KOPT-K1 (cell line): ENCODE results near the gene AFP.

Source experiments
- H3K27ac ChIP-seq: fragments of 200-600 bp; sonication (generic); 2 replicates; pipeline ENCODE4 v1.5.1; 2016; ENCODE audit warnings: antibody characterized with exemption, mild to moderate bottlenecking, low read depth, low read length; ENCODE audit not compliant: poor library complexity, severe bottlenecking
- H3K36me3 ChIP-seq: fragments of 200-600 bp; sonication (generic); 2 replicates; pipeline ENCODE4 v1.5.1; 2017; ENCODE audit warnings: antibody characterized with exemption, mild to moderate bottlenecking, low read length, moderate library complexity; ENCODE audit not compliant: insufficient read depth
- H3K9me3 ChIP-seq: fragments of 200-600 bp; sonication (generic); 2 replicates; pipeline ENCODE4 v1.5.1; 2017; ENCODE audit warnings: antibody characterized with exemption, low read length, mild to moderate bottlenecking; ENCODE audit not compliant: insufficient read depth, poor library complexity, severe bottlenecking

Gene AFP

DNA sequence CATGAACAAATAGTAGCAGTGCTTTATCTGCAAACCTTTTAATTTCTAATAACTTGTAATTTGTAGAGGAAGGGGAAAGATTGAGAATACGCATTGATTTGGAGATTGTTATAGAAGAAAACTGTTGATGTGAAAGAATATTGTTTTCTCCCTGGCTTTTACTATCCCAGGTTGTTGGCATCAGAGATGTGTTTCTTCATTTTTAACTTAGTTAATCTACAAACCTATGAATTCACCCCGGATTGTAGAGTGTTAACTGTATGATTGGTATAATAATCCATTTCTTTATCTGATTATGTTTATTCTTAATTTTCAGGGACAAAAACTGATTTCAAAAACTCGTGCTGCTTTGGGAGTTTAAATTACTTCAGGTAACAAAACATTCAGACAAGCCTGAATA, 18.9 kb downstream of the AFP start:
- Histone ChIP-seq H3K27ac (no peak overlapping the region), H3K9me3 (no peaks in the 10 kb centered on the region)

DNA sequence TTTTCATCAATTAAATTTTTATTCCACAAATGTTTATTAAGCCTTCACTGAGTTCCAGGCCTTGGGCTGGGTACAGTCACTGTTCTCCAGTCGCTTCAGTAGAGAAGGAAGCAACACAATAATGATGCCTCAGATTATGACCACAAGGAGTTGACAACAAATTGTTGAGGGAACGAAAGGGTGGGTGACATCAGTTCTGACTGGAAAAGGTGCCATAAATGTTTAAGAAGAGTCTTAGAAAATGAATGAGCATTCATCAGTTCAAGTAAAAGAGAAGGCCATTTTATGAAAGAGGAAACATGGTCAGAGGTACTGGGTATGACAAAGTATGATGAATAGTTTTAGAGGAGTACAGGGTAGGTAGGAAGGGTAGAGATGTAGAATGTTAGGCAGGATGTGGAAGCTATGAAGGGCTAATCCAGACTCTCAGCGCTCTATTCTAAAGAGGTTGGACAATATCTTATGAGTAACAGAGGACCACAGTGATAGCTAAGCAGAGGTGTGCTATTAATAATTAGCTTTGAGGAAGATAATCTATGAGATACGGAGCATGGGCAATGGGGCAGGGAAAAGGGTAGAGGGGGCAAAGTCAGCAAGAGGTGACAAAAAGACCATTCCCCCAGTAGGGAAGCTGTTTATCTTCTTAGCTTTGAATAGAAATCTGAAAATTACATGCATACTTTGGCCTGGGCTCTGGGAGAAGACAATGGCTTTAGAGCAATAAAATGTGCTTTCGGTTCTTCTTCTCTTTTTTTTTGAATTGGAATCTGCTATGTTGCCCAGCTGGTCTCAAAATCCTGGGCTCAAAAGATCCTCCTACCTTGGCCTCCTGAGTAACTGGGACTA, 20.4 kb downstream of the AFP start:
- H3K36me3 ChIP-seq: no peaks in the 10 kb centered on the region
- H3K9me3 ChIP-seq: no peaks in the 10 kb centered on the region
- H3K27ac ChIP-seq: no peak overlapping the region

More for the DNA sequence above, 18.9 kb downstream of the AFP start:
- no peaks in the 10 kb centered on the region for H3K36me3 ChIP-seq

DNA sequence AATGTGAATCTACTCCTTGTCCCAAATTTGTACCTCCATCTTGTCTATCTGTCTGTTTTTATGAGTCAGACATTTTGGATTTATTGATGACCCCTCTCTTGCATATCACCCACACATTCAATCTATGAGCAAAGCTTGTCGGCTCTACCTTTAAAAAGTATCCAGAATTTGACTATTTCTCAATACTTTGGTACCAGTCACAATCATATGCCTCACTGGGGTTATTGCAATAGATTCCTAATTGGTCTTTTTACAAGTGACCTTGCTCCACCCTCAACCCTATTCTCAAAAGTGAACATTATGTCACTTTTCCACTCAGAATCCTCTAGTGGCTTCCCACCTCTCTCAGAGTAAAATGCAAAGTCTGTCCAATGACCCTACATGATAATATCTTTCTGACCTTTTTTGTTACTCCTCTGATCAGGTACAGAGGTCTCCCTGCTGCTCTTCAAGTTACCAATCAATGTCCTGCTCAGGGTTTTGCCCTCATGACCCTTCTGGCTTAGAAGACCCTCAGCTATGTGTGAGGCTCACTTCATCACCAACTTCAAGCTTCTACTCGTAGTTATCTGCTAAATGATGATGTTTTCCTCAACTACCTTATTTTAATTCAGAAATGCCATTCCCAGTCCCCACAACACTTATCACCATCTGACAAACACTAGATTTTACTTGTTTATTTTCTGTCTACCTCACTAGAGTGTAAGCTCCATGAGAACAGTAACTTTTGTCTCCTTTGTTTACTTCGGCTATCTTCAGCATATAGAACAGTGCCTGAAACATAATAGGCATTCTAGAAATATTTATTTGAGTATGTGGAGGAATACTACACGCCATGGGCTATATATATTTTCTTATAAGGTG, 22.4 kb downstream of the AFP start:
- Histone ChIP-seq H3K36me3 (no peaks in the 10 kb centered on the region), H3K9me3 (no peaks in the 10 kb centered on the region), H3K27ac (no peak overlapping the region)

DNA sequence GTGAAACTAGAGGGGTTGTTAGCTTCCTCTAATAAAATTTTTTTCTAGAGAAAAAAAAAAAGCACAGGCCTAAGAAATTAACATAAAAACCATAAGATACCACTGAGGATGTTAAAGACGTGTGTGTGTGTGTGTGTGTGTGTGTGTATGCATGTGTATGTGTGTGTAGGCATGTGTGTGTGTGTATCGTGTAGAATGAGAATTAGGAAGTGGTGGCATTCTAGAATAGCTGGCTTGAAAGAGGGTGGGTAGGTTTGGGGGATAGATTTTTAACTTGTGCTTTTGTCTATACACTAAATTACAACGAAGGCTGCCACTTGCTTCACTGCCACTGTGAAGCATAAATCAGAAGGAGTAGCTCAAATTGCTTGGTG, 23.0 kb downstream of the AFP start:
- Histone ChIP-seq H3K27ac (no peak overlapping the region), H3K36me3 (no peaks in the 10 kb centered on the region), H3K9me3 (no peaks in the 10 kb centered on the region)

DNA sequence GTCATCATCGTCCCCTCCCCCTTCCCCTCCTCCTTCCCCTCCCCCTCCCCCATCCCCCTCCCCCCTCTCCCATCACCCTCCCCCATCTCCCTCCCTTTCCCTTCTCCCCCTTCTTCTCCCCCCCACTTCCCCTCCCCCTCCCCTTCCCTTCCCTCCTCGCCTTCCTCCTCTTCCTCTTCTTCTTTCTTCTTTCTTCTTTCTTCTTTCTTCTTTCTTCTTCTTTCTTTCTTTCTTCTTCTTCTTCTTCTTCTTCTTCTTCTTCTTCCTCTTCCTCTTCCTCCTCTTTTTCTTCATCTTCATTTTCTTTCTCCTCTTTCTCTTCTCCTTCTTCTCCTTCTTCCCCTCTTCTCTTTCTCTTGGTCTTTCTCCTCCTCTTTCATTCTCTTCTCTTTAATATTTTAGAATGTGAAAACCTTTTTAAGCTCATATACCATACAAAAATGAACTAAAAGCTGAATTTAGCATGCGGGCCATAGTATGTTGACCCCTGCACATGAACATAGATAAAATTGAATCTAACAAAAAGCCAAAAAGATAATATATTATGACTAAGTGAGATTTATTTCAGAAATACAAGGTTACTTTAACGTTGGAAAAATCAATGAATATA, 25.0 kb downstream of the AFP start:
- Histone ChIP-seq H3K9me3 (no peaks in the 10 kb centered on the region), H3K36me3 (no peaks in the 10 kb centered on the region), H3K27ac (no peak overlapping the region)

DNA sequence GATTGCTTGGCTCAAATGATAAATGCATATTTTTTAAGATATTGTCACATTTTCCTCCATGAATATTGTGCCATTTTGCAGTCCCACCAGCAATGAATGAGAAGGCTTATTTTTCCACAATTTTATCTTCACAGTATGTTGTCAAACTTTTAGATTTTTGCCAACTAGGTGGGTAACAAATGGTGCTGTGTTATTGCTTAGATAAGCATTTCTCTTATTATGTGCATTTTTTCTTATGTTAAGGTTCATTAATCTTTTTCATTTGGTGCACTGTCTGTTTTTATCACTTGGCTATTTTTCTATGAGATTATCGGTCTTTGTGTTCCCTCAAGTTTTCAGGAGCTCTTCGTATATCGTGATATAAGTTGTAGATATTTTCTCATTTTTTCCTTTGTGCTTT, 32.1 kb downstream of the AFP start:
- Histone ChIP-seq H3K36me3 (no peaks in the 10 kb centered on the region), H3K9me3 (peaks cover 8% of the 10 kb centered on the region), H3K27ac (no peak overlapping the region)

DNA sequence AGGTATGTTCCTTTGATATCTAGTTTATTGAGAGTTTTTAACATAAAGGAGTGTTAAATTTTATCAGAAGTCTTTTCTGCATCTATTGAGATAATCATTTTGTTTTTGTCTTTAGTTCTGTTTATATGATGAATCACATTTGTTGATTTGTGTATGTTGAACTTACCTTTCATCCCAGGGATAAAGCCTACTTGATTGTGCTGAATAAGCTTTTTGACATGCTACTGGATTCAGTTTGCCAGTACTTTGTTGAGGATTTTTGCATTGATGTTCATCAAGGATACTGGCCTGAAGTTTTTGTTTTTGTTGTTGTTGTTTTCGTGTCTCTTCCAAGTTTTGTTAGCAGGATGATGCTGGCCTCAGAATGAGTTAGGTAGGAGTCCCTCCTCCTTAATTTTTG, 34.7 kb downstream of the AFP start:
- Histone ChIP-seq H3K9me3 (peaks cover 27% of the 10 kb centered on the region), H3K27ac (no peak overlapping the region), H3K36me3 (no peaks in the 10 kb centered on the region)

DNA sequence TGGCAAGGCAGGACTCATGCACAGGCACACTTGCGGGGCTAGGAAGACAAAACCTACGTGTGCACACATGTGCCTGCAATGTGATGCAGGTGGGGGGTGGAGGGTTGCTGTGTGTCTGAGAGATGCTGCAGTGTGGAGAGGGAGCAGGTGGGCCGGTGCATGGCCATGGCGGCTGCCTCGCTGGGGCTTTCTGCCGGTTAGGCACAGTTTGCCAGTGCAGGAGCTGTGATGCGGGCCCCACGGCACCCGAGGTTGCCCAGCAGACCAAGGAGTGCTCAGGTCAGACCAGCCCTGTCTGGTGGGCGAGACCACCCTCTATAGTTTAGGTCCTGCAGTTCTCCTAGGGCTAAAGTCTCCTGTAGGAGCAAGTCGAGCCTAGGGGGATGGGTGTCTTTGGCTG, 41.2 kb downstream of the AFP start:
- H3K27ac ChIP-seq: no peak overlapping the region
- peaks cover 27% of the 10 kb centered on the region for H3K9me3 ChIP-seq
- H3K36me3 ChIP-seq: no peaks in the 10 kb centered on the region

DNA sequence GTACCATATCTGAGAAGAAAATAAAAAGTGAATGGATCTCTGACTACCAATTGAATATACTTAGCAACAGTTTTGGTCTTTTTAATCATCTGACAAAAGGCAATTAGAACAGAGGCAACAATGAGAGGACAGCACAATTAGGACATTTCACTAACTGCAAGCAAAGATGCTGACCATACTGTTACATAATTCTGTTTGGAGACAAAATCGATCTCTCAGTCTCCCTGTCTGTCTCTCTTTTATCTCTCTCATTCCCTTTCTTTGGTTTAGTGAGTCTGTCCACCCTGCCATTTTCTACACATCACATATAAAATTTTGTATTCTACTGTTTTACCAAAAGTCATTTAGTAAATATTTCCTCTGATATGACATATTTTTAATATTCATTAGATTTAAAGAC, 43.3 kb downstream of the AFP start:
- Histone ChIP-seq H3K36me3 (no peaks in the 10 kb centered on the region), H3K27ac (no peak overlapping the region), H3K9me3 (peaks cover 10% of the 10 kb centered on the region)

DNA sequence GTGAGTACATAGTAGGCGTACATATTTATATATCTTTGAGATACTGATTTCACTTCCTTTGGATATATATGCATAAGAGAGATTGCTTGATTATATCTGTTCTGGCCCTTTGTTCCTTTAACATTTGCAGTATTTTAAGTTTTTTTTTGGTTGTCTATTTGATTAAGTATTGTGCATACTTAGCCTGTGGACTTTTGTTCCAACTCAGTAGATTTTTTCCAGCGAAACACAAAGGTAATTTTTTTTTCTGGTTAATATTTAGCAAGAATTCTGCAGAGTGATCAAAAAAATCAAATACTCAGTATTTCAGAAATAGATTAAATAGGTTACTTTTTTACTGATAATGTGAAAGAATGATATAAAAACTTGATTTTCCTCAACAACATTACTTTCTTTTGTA, 45.3 kb downstream of the AFP start, which contains the start of gene AFM:
TSS of gene AFM (plus strand) at position 388 of the 400 bp plus-strand sequence. CDS start 31 bp downstream, outside the sequence.
- H3K27ac ChIP-seq: no peak within 1 kb of the TSS
- no peaks in the 10 kb centered on the region for H3K9me3 ChIP-seq
- H3K36me3 ChIP-seq: no peaks in the 10 kb centered on the region

DNA sequence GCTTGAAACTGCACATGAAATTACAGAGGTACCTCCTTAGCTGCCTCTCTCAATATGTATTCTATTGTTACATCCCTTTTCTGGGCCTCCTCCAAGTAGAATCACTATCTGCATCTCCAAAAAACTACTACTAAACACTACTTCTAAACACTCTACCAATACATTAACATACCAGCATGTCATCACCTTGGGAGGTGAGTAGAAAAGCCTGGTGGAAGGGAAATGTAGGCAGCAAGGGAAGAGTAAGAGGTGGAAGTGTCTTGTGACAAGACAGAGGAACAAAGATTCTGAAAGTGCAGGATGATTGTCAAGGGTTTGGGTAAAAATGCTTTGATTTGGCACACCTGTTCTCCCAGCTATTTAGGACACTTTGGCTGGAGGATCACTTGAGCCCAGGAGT, 49.1 kb downstream of the AFP start:
- no peaks in the 10 kb centered on the region for H3K9me3 ChIP-seq
- no peaks in the 10 kb centered on the region for H3K36me3 ChIP-seq
- H3K27ac ChIP-seq: no peak overlapping the region

DNA sequence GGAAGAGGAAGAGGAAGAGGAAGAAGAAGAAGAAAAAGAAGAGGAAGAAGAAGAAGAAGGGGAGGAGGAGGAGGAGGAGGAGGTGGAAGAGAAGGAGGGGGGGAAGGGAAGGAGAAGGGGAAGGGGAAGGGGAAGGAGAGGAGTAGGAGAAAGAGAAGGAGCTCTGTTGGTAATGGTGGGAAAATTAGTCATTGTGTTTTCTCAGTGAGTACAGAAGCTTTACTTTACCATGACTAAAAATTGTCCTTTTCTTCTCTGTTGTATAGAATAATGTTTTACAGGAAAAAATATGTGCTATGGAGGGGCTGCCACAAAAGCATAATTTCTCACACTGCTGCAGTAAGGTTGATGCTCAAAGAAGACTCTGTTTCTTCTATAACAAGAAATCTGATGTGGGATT, 49.6 kb downstream of the AFP start:
- H3K36me3 ChIP-seq: no peaks in the 10 kb centered on the region
- H3K27ac ChIP-seq: no peak overlapping the region
- H3K9me3 ChIP-seq: no peaks in the 10 kb centered on the region

DNA sequence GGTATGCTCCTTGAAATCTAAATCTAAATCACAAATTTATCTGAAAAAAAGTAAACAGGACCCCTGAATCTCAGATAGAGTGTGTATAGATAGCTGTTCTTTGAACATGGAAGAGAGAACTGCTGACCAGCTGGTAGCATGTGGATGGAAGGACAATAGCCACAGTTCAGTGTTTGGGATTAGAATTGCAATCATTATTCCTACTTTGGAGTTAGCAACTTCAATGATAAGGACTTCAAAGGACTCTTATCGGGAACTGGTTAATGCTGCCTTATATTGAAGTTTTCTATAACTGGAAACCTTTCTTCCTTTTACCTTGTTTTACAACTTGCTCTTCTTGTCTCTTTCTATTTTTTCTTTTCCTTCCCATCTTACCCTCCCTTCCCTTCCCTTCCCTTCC, 50.5 kb downstream of the AFP start:
- Histone ChIP-seq H3K36me3 (no peaks in the 10 kb centered on the region), H3K9me3 (no peaks in the 10 kb centered on the region), H3K27ac (no peak overlapping the region)

DNA sequence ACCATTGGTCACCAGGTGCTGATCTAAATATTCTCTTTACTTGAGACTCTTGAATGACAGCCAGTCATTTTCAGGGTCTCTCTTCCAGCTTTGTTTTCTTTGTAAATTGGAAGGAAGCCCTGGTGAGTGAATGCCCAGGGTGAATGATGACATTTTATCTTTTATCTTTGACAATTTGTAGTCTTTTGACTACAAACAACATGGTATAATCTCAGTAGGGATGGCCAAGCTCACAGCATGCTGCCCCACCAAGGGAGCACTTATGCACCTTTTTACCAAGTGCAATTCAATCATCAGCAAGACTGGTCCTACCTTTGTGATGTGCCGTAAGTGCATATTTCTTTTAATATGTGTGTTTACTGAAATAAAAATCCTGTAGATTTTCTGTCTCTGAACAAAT, 51.2 kb downstream of the AFP start:
- no peaks in the 10 kb centered on the region for H3K36me3 ChIP-seq
- no peak overlapping the region for H3K27ac ChIP-seq
- H3K9me3 ChIP-seq: no peaks in the 10 kb centered on the region

DNA sequence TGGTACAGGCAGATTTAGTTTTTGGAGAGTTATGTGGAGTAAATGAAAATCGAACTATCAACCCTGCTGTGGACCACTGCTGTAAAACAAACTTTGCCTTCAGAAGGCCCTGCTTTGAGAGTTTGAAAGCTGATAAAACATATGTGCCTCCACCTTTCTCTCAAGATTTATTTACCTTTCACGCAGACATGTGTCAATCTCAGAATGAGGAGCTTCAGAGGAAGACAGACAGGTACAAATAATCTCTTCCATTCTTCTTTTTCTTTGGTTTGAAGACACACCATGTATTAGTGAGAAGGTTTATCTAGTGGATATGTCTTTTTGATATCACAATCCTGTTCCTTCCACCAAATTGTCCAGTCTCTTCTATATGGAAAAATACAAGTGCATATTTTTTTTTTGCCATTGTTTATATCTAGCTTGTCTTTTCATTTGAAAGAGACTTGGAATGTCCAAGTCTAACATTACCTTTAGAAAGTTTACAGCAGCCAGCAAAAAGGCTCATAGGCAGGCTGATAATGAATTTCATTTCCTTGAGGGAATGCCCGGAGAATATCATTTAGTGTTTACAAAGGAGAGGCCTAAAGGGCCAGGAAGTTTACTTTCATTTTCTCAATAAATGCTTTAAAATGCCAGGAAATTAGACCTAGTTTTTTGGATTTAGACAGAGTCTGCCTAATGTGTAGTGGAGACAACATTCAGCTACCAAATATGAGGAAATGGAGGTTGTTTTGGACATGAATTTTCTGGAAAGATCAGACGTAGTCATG, 64.2 kb downstream of the AFP start:
- Histone ChIP-seq H3K36me3 (no peaks in the 10 kb centered on the region), H3K9me3 (no peaks in the 10 kb centered on the region), H3K27ac (no peak overlapping the region)
